ENCODE measurements around the gene ST7L. TPM values are rescaled to one million over a fixed set of nuclear protein-coding genes. Genes with fewer than 3 reads are reported as not detected.

Gene ST7L
- polyA plus RNA-seq, 1 donor (not counting 4 experiments of a cell fraction or from before 2014, with no cell fraction given) = 13.4 TPM

DNA sequence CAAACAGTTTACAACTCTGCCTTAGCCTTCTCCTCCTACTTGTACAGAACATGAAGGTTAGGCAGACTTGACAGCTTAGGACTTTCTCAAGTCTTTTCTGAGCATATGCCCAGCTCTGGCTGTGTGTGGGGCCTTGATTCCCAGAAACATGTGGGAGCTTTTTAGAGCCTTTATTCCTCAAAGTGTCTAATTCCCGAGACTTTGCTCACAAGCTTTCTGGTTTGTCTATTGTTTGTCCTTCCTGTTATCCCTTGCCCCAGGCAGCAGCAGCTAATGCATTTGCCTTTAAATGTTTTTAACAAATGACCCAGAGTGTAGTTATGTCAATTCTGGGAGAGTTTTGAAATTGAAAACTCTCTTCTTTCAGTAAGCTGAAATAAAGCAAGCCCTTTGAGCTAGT lies 29.2 kb downstream of the ST7L start:
- Histone ChIP-seq H3K79me2 (ENCODE audit: control insufficient read depth, insufficient read depth, low read length) (no peaks in the 10 kb centered on the region), H3K4me1 (ENCODE audit: control insufficient read depth, extremely low read depth, insufficient read depth, low read length) (no peaks in the 10 kb centered on the region), H3K9me3 (ENCODE audit: control insufficient read depth, low read depth, low read length) (peaks cover 3% of the 10 kb centered on the region), H3K9me1 (ENCODE audit: control insufficient read depth, extremely low read depth, insufficient read depth, low read length) (no peaks in the 10 kb centered on the region), H3K27me3 (ENCODE audit: control insufficient read depth, extremely low read depth, insufficient read depth, low read length) (no peaks in the 10 kb centered on the region), H3K27ac (ENCODE audit: control insufficient read depth, insufficient read depth, low read length) (no peak overlapping the region), H4K20me1 (ENCODE audit: control insufficient read depth, extremely low read depth, insufficient read depth, low read length) (no peaks in the 10 kb centered on the region), H3K9ac (ENCODE audit: control insufficient read depth, extremely low read depth, insufficient read depth, low read length) (no peak overlapping the region), H3K36me3 (ENCODE audit: control insufficient read depth in 2 of 2, extremely low read depth in 1 of 2, insufficient read depth in 2 of 2, low read length in 2 of 2) (peaks cover 0 to 4% of the 10 kb centered on the region in 2 experiments), H2AFZ (ENCODE audit: control insufficient read depth, low read length) (no peak overlapping the region), H3K4me3 (ENCODE audit: control insufficient read depth in 2 of 3, extremely low read depth in 1 of 3, insufficient read depth in 2 of 3, low read depth in 1 of 3, low read length in 3 of 3) (no peak overlapping the region), H3K4me2 (ENCODE audit: control insufficient read depth, extremely low read depth, insufficient read depth, low read depth, low read length) (no peak overlapping the region)
- TF ChIP-seq, protein P1, sequence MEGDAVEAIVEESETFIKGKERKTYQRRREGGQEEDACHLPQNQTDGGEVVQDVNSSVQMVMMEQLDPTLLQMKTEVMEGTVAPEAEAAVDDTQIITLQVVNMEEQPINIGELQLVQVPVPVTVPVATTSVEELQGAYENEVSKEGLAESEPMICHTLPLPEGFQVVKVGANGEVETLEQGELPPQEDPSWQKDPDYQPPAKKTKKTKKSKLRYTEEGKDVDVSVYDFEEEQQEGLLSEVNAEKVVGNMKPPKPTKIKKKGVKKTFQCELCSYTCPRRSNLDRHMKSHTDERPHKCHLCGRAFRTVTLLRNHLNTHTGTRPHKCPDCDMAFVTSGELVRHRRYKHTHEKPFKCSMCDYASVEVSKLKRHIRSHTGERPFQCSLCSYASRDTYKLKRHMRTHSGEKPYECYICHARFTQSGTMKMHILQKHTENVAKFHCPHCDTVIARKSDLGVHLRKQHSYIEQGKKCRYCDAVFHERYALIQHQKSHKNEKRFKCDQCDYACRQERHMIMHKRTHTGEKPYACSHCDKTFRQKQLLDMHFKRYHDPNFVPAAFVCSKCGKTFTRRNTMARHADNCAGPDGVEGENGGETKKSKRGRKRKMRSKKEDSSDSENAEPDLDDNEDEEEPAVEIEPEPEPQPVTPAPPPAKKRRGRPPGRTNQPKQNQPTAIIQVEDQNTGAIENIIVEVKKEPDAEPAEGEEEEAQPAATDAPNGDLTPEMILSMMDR (optimal IDR thresholded peaks at IDR 0.05 in 1 of 3, IDR thresholded peaks at IDR 0.05 in 1 of 3, conservative IDR thresholded peaks at IDR 0.05 in 1 of 3; ENCODE audit: extremely low read depth in 1 of 3, insufficient read depth in 2 of 3, low read length in 3 of 3) = no peak
- TF ChIP-seq EZH2 (IDR thresholded peaks at IDR 0.05; ENCODE audit: low read length) = no peak
- dilution Hi-C loops (cut with MboI; ENCODE audit: extremely low pct_ligation_motif_present, low sequenced_read_pairs) = no loop called here
- no peak for FAIRE-seq
- DNase-seq (ENCODE audit: low read depth, low spot score) = no peak

- FAIRE-seq = peak; percentile 51
- dilution Hi-C loops (cut with MboI; ENCODE audit: extremely low pct_ligation_motif_present, low sequenced_read_pairs) = no loop called here
- H3K79me2 ChIP-seq (ENCODE audit: control insufficient read depth, insufficient read depth, low read length) = no peaks in the 10 kb centered on the region
These were observed 35.6 kb downstream of the ST7L start for GRCh38 chr1:112583366-112583765.

More at GRCh38 chr1:112583366-112583765, 35.6 kb downstream of the ST7L start:
- Histone ChIP-seq H3K9me1 (ENCODE audit: control insufficient read depth, extremely low read depth, insufficient read depth, low read length) (no peaks in the 10 kb centered on the region), H2AFZ (ENCODE audit: control insufficient read depth, low read length) (no peak overlapping the region), H3K4me2 (ENCODE audit: control insufficient read depth, extremely low read depth, insufficient read depth, low read depth, low read length) (no peak overlapping the region), H3K9ac (ENCODE audit: control insufficient read depth, extremely low read depth, insufficient read depth, low read length) (no peak overlapping the region), H3K4me3 (ENCODE audit: control insufficient read depth in 2 of 3, extremely low read depth in 1 of 3, insufficient read depth in 2 of 3, low read depth in 1 of 3, low read length in 3 of 3) (no peak overlapping the region), H3K27me3 (ENCODE audit: control insufficient read depth, extremely low read depth, insufficient read depth, low read length) (no peaks in the 10 kb centered on the region), H3K27ac (ENCODE audit: control insufficient read depth, insufficient read depth, low read length) (no peak overlapping the region), H3K4me1 (ENCODE audit: control insufficient read depth, extremely low read depth, insufficient read depth, low read length) (no peaks in the 10 kb centered on the region), H3K9me3 (ENCODE audit: control insufficient read depth, low read depth, low read length) (no peaks in the 10 kb centered on the region), H4K20me1 (ENCODE audit: control insufficient read depth, extremely low read depth, insufficient read depth, low read length) (no peaks in the 10 kb centered on the region), H3K36me3 (ENCODE audit: control insufficient read depth in 2 of 2, extremely low read depth in 1 of 2, insufficient read depth in 2 of 2, low read length in 2 of 2) (peaks cover 2 to 7% of the 10 kb centered on the region in 2 experiments)
- TF ChIP-seq EZH2 (IDR thresholded peaks at IDR 0.05; ENCODE audit: low read length) = no peak
- TF ChIP-seq, protein P1 (optimal IDR thresholded peaks at IDR 0.05 in 1 of 3, IDR thresholded peaks at IDR 0.05 in 1 of 3, conservative IDR thresholded peaks at IDR 0.05 in 1 of 3; ENCODE audit: extremely low read depth in 1 of 3, insufficient read depth in 2 of 3, low read length in 3 of 3) = no peak
- no peak for DNase-seq (ENCODE audit: low read depth, low spot score)

All from keratinocyte (primary cell).